A549 (cell line): ENCODE results near the gene GRIP2. TPM values are rescaled to one million over a fixed set of nuclear protein-coding genes. Genes with fewer than 3 reads are reported as not detected.

ENCODE experiments used
- ATAC-seq, 2 experiments: fragments of 200-7000 bp in 1 of 2; fragments of >200 bp in 1 of 2; cut with Nextera tagmentation in 1 of 2; cut with Tn5 transposase in 1 of 2; 3 replicates each; pipeline versions ENCODE4 v1.8.0 to v1.9.1; 2018 to 2020; ENCODE audit warnings: mild to moderate bottlenecking in 1 of 2, moderate library complexity in 1 of 2
- CTCF ChIA-PET: fragments of 300-600 bp; sonication (Branson Sonifier 250); formaldehyde crosslinking; extraction: SDS; loops from one replicate; lab custom pipeline; 2021; ENCODE audit warnings: antibody characterized with exemption, inconsistent platforms; lab: Yijun Ruan, JAX
- POLR2A ChIA-PET: fragments of 350-600 bp; formaldehyde crosslinking; extraction: SDS; loops from one replicate; lab custom pipeline; 2021; ENCODE audit warnings: antibody characterized with exemption, inconsistent platforms; lab: Yijun Ruan, JAX
- DNase-seq, 2 experiments: peaks; one replicate each; pipeline versions ENCODE4 v3.0.0 to v3.0.0-alpha.2; 2011 to 2016; ENCODE audit warnings: low read depth in 1 of 2, low spot score in 1 of 2
- FAIRE-seq: peaks from 2 replicates; lab custom pipeline; 2011; peaks lifted over from hg19 to GRCh38; lab: Jason Lieb, UNC
- H3K27ac ChIP-seq, 2 experiments: fragments of >200 bp; sonication (Bioruptor Twin); formaldehyde crosslinking; 3 replicates each; pipeline ENCODE4 v1.5.1; 2016 to 2017
- H3K4me1 ChIP-seq: fragments of >200 bp; sonication (Bioruptor Twin); formaldehyde crosslinking; 3 replicates; pipeline ENCODE4 v1.6.1; 2016
- H3K4me2 ChIP-seq: fragments of >200 bp; sonication (Bioruptor Twin); formaldehyde crosslinking; 3 replicates; pipeline ENCODE4 v1.6.1; 2016
- H3K4me3 ChIP-seq: fragments of >200 bp; sonication (Bioruptor Twin); formaldehyde crosslinking; 3 replicates; pipeline ENCODE4 v1.5.1; 2016
- H3K9me3 ChIP-seq: fragments of >200 bp; sonication (Bioruptor Twin); formaldehyde crosslinking; 3 replicates; pipeline ENCODE4 v1.6.1; 2016
- BCL3 ChIP-seq: fragments of >200 bp; sonication (Bioruptor Twin); formaldehyde crosslinking; IDR thresholded peaks from 3 replicates; pipeline ENCODE4 v1.6.1; 2016
- BHLHE40 ChIP-seq: IDR thresholded peaks from 2 replicates; pipeline ENCODE4 v1.6.1; 2012; ENCODE audit warnings: low read depth, low read length, inconsistent platforms
- CBX8 ChIP-seq: fragments of 200-600 bp; sonication (generic); IDR thresholded peaks from 2 replicates; pipeline ENCODE4 v1.6.1; 2016
- E2F6 ChIP-seq: IDR thresholded peaks from 2 replicates; pipeline ENCODE4 v1.6.1; 2012; ENCODE audit warnings: low read depth, borderline replicate concordance
- EHF ChIP-seq: fragments of 250-450 bp; sonication (Bioruptor Pico); IDR thresholded peaks from 2 replicates; pipeline ENCODE4 v1.5.0; 2020; ENCODE audit warnings: mild to moderate bottlenecking
- EHMT2 ChIP-seq: fragments of 200-600 bp; sonication (generic); IDR thresholded peaks from 2 replicates; pipeline ENCODE4 v1.6.1; 2016; ENCODE audit warnings: antibody characterized with exemption, low read depth, mild to moderate bottlenecking, moderate library complexity
- FOSL2 ChIP-seq, 2 experiments: fragments of 450-650 bp in 1 of 2; fragments of >200 bp in 1 of 2; sonication (Bioruptor Twin) in 1 of 2; formaldehyde crosslinking; IDR thresholded peaks; 2 replicates each; pipeline versions ENCODE4 v1.5.0 to v1.6.1; 2016 to 2020; ENCODE audit warnings: mild to moderate bottlenecking in 1 of 2, moderate library complexity in 1 of 2
- HDAC2 ChIP-seq: fragments of 200-600 bp; sonication (generic); IDR thresholded peaks from 2 replicates; pipeline ENCODE4 v1.6.1; 2016
- HES2 ChIP-seq: fragments of >200 bp; sonication (Bioruptor Twin); formaldehyde crosslinking; IDR thresholded peaks from 2 replicates; pipeline ENCODE4 v1.6.1; 2016
- HEYL ChIP-seq: fragments of 250-450 bp; sonication (Bioruptor Pico); IDR thresholded peaks from 2 replicates; pipeline ENCODE4 v1.8.0; 2021; ENCODE audit warnings: mild to moderate bottlenecking, moderate library complexity
- HOXA7 ChIP-seq: fragments of 250-450 bp; sonication (Bioruptor Pico); IDR thresholded peaks from 2 replicates; pipeline ENCODE4 v1.5.0; 2020; ENCODE audit warnings: mild to moderate bottlenecking, moderate library complexity
- JUN ChIP-seq, 2 experiments: fragments of >200 bp; sonication (Bioruptor Twin); formaldehyde crosslinking; IDR thresholded peaks; 2 replicates in 1 of 2; 3 replicates in 1 of 2; pipeline ENCODE4 v1.6.1; 2016 to 2017
- KDM5A ChIP-seq: fragments of 200-600 bp; sonication (generic); IDR thresholded peaks from 2 replicates; pipeline ENCODE4 v1.6.1; 2016; ENCODE audit warnings: antibody characterized with exemption, mild to moderate bottlenecking
- MAFK ChIP-seq: fragments of 450-650 bp; IDR thresholded peaks from 2 replicates; pipeline ENCODE4 v1.6.1; 2014; ENCODE audit not compliant: partially characterized antibody
- MAX ChIP-seq: IDR thresholded peaks from 2 replicates; pipeline ENCODE4 v1.6.1; 2012
- MAZ ChIP-seq: fragments of 150-350 bp; IDR thresholded peaks from 2 replicates; pipeline ENCODE4 v1.6.1; 2014; ENCODE audit warnings: antibody characterized with exemption, low read depth, low read length, borderline replicate concordance
- NR3C1 ChIP-seq: fragments of >200 bp; sonication (Bioruptor Twin); formaldehyde crosslinking; IDR thresholded peaks from 3 replicates; pipeline ENCODE4 v1.6.1; 2017
- REST ChIP-seq: fragments of 200-600 bp; sonication (generic); IDR thresholded peaks from 2 replicates; pipeline ENCODE4 v1.6.1; 2016; ENCODE audit warnings: antibody characterized with exemption, mild to moderate bottlenecking, moderate library complexity
- RFX5 ChIP-seq: fragments of 450-650 bp; IDR thresholded peaks from 2 replicates; pipeline ENCODE4 v1.7.1; 2014; ENCODE audit warnings: antibody characterized with exemption, mild to moderate bottlenecking, moderate library complexity
- RNF2 ChIP-seq: fragments of 200-600 bp; sonication (generic); IDR thresholded peaks from 2 replicates; pipeline ENCODE4 v1.6.1; 2016; ENCODE audit warnings: low read depth, mild to moderate bottlenecking, antibody characterized with exemption, moderate library complexity, borderline replicate concordance
- TFCP2L1 ChIP-seq: fragments of 250-450 bp; sonication (Bioruptor Pico); IDR thresholded peaks from 2 replicates; pipeline ENCODE4 v1.5.0; 2021; ENCODE audit warnings: mild to moderate bottlenecking
- USF2 ChIP-seq: fragments of 450-650 bp; IDR thresholded peaks from 2 replicates; pipeline ENCODE4 v1.6.1; 2014; ENCODE audit warnings: antibody characterized with exemption
- ZC3H11A ChIP-seq: fragments of 450-650 bp; IDR thresholded peaks from 2 replicates; pipeline ENCODE4 v1.6.1; 2014; ENCODE audit warnings: antibody characterized with exemption, mild to moderate bottlenecking
- ZFP36 ChIP-seq: fragments of 450-650 bp; IDR thresholded peaks from 2 replicates; pipeline ENCODE4 v1.6.1; 2014; ENCODE audit warnings: borderline replicate concordance; ENCODE audit not compliant: partially characterized antibody
- ZSCAN20 ChIP-seq: fragments of 250-450 bp; sonication (Bioruptor Pico); IDR thresholded peaks from 2 replicates; pipeline ENCODE4 v1.8.0; 2022; ENCODE audit warnings: mild to moderate bottlenecking, moderate library complexity
- WGBS: methylation state at CpG from one replicate; pipeline ENCODE4 v1.1.6; 2017; ENCODE audit errors: missing lambda C conversion rate; 5-methylcytosine and 5-hydroxymethylcytosine counted together
- polyA plus RNA-seq, 4 experiments: library from polyadenylated mRNA; depleted of rRNA in 3 of 4; stranded (reverse); fragments of >200 nt; fragmentation: RNase III in 1 of 4; extraction: RNeasy Plus Mini Kit Qiagen cat#74134 plus additional on column Dnase treatment in 1 of 4; gene quantifications; 2 replicates in 3 of 4; 3 replicates in 1 of 4; pipeline ENCODE4 v1.2.3, GENCODE V29; 2011 to 2017

Gene GRIP2
- polyA plus RNA-seq, 2 of the 4 experiments (the other 2 are of a cell fraction) = 0.56 to 1.6 TPM

- TF ChIP-seq MAX = no peak
- no peak for TF ChIP-seq BHLHE40
- no peak for TF ChIP-seq HDAC2
- no peak for TF ChIP-seq EHMT2
- TF ChIP-seq, all 56 proteins: peak for 0
Observed at GRCh38 chr3:14544282-14545250, 4.4 kb upstream of the GRIP2 start (continued).

- H3K4me3 ChIP-seq = no peak overlapping the region
- no peak overlapping the region for H3K4me2 ChIP-seq
- ATAC-seq (no peak), DNase-seq (no peak), FAIRE-seq (no peak)
- no peaks in the 10 kb centered on the region for H3K9me3 ChIP-seq
- peaks cover 14% of the 10 kb centered on the region for H3K4me1 ChIP-seq
- no peak for TF ChIP-seq JUN (IDR thresholded peaks at IDR 0.05)
- TF ChIP-seq RFX5 = no peak
- TF ChIP-seq MAZ = no peak
- POLR2A ChIA-PET = no interaction called here
- CTCF ChIA-PET = interaction anchor here (0.7 to 1.3 kb wide), 7 partner anchors 8 to 342 kb away, joined by 3 to 4 read pairs (median 3); no protein-coding TSS in a partner anchor
- H3K27ac ChIP-seq = no peak overlapping the region
- WGBS = 73% methylated on average over 4 of the region's 4 CpGs
Observed at GRCh38 chr3:14543446-14543845, 3.3 kb upstream of the GRIP2 start.

- TF ChIP-seq EHF (CRISPR knock-in tag) (no peak), ZFP36 (peak; percentile 68), HEYL (no peak)
- 57% methylated on average over 3 of the region's 3 CpGs for WGBS
- CTCF ChIA-PET = interaction anchor here (1.0 to 1.3 kb wide), 6 partner anchors 9 to 341 kb away, joined by 3 to 4 read pairs (median 3); no protein-coding TSS in a partner anchor
- Histone ChIP-seq H3K27ac (no peak overlapping the region), H3K4me3 (no peak overlapping the region), H3K4me1 (peaks cover 6% of the 10 kb centered on the region), H3K4me2 (no peak overlapping the region), H3K9me3 (no peaks in the 10 kb centered on the region)
- POLR2A ChIA-PET = no interaction called here
- DNase-seq (no peak), FAIRE-seq (no peak), ATAC-seq (no peak)
Observed at GRCh38 chr3:14542656-14543055, 2.5 kb upstream of the GRIP2 start.

GRCh38 chr3:14541646-14542045 is 1.5 kb upstream of the GRIP2 start:
- ChIA-PET POLR2A (no interaction called here), CTCF (interaction anchor here (0.6 kb wide), 1 partner anchor 39 kb away, joined by 3 read pairs; no protein-coding TSS in a partner anchor)
- H3K27ac ChIP-seq = no peak overlapping the region

More at GRCh38 chr3:14541646-14542045, 1.5 kb upstream of the GRIP2 start:
- 48% methylated on average over 8 of the region's 9 CpGs for WGBS
- no peaks in the 10 kb centered on the region for H3K4me1 ChIP-seq
- no peaks in the 10 kb centered on the region for H3K9me3 ChIP-seq
- ATAC-seq (no peak), DNase-seq (no peak)
- H3K4me3 ChIP-seq = no peak overlapping the region
- no peak overlapping the region for H3K4me2 ChIP-seq
- TF ChIP-seq HES2 (no peak), RNF2 (no peak), BCL3 (no peak), FOSL2 (IDR thresholded peaks at IDR 0.05) (no peak), FOSL2 (CRISPR knock-in tag; IDR thresholded peaks at IDR 0.05) (no peak), CBX8 (no peak), HOXA7 (CRISPR knock-in tag) (no peak), NR3C1 (no peak), MAFK (no peak), ZSCAN20 (CRISPR knock-in tag) (no peak), REST (no peak), KDM5A (no peak), ZC3H11A (no peak), HEYL (no peak), E2F6 (no peak), USF2 (no peak), TFCP2L1 (CRISPR knock-in tag) (no peak), ZFP36 (no peak)
- TF ChIP-seq, all 56 proteins: peak for 0
- no peak for FAIRE-seq
